ENCODE results near the gene CCDC124.
"Not testable (repeated sequence)": the region's sequence is repeated elsewhere in the genome, so short reads cannot be mapped to it uniquely, and the experiment has no call there.

The CCDC124 gene

GRCh38 chr19:17932485-17933338 lies at the start of gene CCDC124:
TSS of gene CCDC124 (plus strand) at chr19:17933015. CDS start at chr19:17936421, 3,406 bp downstream.
- peak within 1 kb of the TSS; percentile 97 to 99 (median 98) for H3K27ac Mint-ChIP-seq
- H3K27me3 Mint-ChIP-seq (ENCODE audit: low read depth): no peaks in the 10 kb centered on the region
- H3K36me3 Mint-ChIP-seq (ENCODE audit: low read depth): no peaks in the 10 kb centered on the region
- peak; percentile 86 to 90 (median 87) for TF ChIP-seq CTCF (IDR thresholded peaks at IDR 0.05; ENCODE audit: unreplicated experiment in 3 of 3)
- no peaks in the 10 kb centered on the region for H3K9me3 Mint-ChIP-seq
- H3K4me3 Mint-ChIP-seq: peak within 1 kb of the TSS; percentile 90 to 96 (median 95)
- peaks cover 13% of the 10 kb centered on the region for H3K4me1 Mint-ChIP-seq

- no peaks in the 10 kb centered on the region for H3K4me1 Mint-ChIP-seq
- TF ChIP-seq CTCF (IDR thresholded peaks at IDR 0.05; ENCODE audit: unreplicated experiment in 3 of 3): no peak
- H3K27ac Mint-ChIP-seq: no peak overlapping the region
- H3K9me3 Mint-ChIP-seq: no peaks in the 10 kb centered on the region
- H3K4me3 Mint-ChIP-seq: no peak overlapping the region
- H3K27me3 Mint-ChIP-seq (ENCODE audit: low read depth): peaks cover 22% of the 10 kb centered on the region
- no peaks in the 10 kb centered on the region for H3K36me3 Mint-ChIP-seq (ENCODE audit: low read depth)
These were observed 49.0 kb upstream of the CCDC124 start for GRCh38 chr19:17883627-17884410.

GRCh38 chr19:17886515-17886914 lies 46.3 kb upstream of the CCDC124 start:
- H3K4me1 Mint-ChIP-seq: no peaks in the 10 kb centered on the region
- no peak overlapping the region for H3K27ac Mint-ChIP-seq
- TF ChIP-seq CTCF (IDR thresholded peaks at IDR 0.05; ENCODE audit: unreplicated experiment in 3 of 3): no peak
- H3K36me3 Mint-ChIP-seq (ENCODE audit: low read depth): no peaks in the 10 kb centered on the region
- H3K27me3 Mint-ChIP-seq (ENCODE audit: low read depth): peaks cover 26% of the 10 kb centered on the region
- no peaks in the 10 kb centered on the region for H3K9me3 Mint-ChIP-seq
- H3K4me3 Mint-ChIP-seq: no peak overlapping the region

- H3K4me3 Mint-ChIP-seq; H3K9me3 Mint-ChIP-seq; H3K4me1 Mint-ChIP-seq; H3K36me3 Mint-ChIP-seq (ENCODE audit: low read depth); H3K27ac Mint-ChIP-seq: not testable (repeated sequence)
- H3K27me3 Mint-ChIP-seq (ENCODE audit: low read depth): peaks cover 24% of the 10 kb centered on the region
These were observed 45.6 kb upstream of the CCDC124 start for GRCh38 chr19:17887221-17887620.

GRCh38 chr19:17888260-17888659 lies 44.6 kb upstream of the CCDC124 start:
- H3K36me3 Mint-ChIP-seq (ENCODE audit: low read depth): no peaks in the 10 kb centered on the region
- no peaks in the 10 kb centered on the region for H3K4me1 Mint-ChIP-seq
- no peak for TF ChIP-seq CTCF (IDR thresholded peaks at IDR 0.05; ENCODE audit: unreplicated experiment in 3 of 3)
- H3K9me3 Mint-ChIP-seq: no peaks in the 10 kb centered on the region
- H3K27me3 Mint-ChIP-seq (ENCODE audit: low read depth): peaks cover 30% of the 10 kb centered on the region
- H3K4me3 Mint-ChIP-seq: no peak overlapping the region
- H3K27ac Mint-ChIP-seq: no peak overlapping the region

- Mint-ChIP-seq H3K4me1 (no peaks in the 10 kb centered on the region), H3K27me3 (ENCODE audit: low read depth) (peaks cover 31% of the 10 kb centered on the region), H3K9me3 (no peaks in the 10 kb centered on the region), H3K4me3 (no peak overlapping the region), H3K36me3 (ENCODE audit: low read depth) (no peaks in the 10 kb centered on the region), H3K27ac (no peak overlapping the region)
- no peak for TF ChIP-seq CTCF (IDR thresholded peaks at IDR 0.05; ENCODE audit: unreplicated experiment in 3 of 3)
These were observed 43.1 kb upstream of the CCDC124 start for GRCh38 chr19:17889609-17890214.

Data from nephron (organoid).